22Rv1 (cell line): ENCODE data around the gene FOXP1.

Experiments
- ZFX ChIP-seq: fragments of 450-650 bp; IDR thresholded peaks from 2 replicates; pipeline ENCODE4 v1.6.1; 2017; ENCODE audit warnings: antibody characterized with exemption, borderline replicate concordance
- TF ChIP-seq, protein P1 (sequence below): fragments of 450-650 bp; IDR thresholded peaks from 2 replicates; pipeline ENCODE4 v1.5.1; 2017; ENCODE audit warnings: mild to moderate bottlenecking

DNA sequence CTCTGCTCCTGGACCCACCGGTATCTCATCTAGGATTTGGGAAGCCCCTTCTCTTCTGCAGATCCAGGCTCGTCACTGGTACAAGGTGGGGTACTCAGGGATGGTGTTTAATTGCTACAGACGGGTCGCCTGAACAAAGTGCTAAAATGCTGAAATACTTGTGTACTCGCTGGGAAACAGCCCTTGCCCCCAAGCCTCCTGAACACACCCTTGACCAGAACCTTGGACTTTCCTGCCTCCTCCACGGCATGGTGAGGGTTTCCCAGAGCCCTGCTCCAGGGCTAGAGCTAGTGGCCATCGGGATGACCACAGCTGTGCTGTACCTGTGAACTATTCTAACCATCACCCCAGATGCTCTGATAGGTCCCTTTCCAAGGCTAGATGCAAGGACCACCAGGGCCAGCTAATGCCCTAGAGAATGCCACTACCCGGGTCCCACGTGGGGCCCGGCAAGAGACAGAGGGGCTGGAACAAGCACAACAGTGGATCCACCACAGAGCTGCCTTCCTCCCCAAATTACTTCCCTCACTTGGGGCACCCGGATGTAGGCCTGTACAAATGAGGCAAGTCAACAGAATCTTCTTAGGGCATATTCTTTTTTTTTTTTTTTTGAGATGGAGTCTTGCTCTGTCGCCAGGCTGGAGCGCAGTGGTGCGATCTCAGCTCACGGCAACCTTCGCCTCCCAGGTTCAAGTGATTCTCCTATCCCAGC, 267.3 kb downstream of the FOXP1 start:
- TF ChIP-seq, protein P1, sequence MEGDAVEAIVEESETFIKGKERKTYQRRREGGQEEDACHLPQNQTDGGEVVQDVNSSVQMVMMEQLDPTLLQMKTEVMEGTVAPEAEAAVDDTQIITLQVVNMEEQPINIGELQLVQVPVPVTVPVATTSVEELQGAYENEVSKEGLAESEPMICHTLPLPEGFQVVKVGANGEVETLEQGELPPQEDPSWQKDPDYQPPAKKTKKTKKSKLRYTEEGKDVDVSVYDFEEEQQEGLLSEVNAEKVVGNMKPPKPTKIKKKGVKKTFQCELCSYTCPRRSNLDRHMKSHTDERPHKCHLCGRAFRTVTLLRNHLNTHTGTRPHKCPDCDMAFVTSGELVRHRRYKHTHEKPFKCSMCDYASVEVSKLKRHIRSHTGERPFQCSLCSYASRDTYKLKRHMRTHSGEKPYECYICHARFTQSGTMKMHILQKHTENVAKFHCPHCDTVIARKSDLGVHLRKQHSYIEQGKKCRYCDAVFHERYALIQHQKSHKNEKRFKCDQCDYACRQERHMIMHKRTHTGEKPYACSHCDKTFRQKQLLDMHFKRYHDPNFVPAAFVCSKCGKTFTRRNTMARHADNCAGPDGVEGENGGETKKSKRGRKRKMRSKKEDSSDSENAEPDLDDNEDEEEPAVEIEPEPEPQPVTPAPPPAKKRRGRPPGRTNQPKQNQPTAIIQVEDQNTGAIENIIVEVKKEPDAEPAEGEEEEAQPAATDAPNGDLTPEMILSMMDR = no peak
- no peak for TF ChIP-seq ZFX
